ENCODE results near the gene MAF.

DNA sequence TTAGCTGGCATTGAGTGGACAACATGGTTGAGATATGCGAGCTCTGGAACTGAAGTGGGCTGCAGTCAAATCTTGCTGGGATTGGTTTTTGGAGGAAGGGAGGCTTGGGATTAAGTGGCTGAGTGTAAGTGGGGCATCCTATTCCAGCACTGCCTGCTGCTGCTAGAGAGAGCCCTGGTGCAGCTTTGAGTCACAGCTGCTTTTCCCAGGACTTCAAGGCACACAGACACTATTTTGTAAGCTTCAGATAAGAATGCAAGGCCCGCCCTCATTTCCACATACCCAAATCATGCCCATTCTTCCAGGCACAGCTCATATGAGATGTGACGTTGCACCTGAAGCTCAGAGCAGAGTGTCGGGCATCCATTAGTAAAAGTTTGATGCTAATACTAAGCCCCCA lies 10.2 kb upstream of the MAF start:
- TF ChIP-seq, protein P1, sequence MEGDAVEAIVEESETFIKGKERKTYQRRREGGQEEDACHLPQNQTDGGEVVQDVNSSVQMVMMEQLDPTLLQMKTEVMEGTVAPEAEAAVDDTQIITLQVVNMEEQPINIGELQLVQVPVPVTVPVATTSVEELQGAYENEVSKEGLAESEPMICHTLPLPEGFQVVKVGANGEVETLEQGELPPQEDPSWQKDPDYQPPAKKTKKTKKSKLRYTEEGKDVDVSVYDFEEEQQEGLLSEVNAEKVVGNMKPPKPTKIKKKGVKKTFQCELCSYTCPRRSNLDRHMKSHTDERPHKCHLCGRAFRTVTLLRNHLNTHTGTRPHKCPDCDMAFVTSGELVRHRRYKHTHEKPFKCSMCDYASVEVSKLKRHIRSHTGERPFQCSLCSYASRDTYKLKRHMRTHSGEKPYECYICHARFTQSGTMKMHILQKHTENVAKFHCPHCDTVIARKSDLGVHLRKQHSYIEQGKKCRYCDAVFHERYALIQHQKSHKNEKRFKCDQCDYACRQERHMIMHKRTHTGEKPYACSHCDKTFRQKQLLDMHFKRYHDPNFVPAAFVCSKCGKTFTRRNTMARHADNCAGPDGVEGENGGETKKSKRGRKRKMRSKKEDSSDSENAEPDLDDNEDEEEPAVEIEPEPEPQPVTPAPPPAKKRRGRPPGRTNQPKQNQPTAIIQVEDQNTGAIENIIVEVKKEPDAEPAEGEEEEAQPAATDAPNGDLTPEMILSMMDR (conservative IDR thresholded peaks at IDR 0.05; ENCODE audit: low read depth, low read length) = no peak
- no peak for TF ChIP-seq EZH2 (IDR thresholded peaks at IDR 0.05; ENCODE audit: borderline replicate concordance, low read depth, low read length, poor library complexity, severe bottlenecking)

Measured in A673 (cell line).